ENCODE data around the gene PSD. TPM values are rescaled to one million over a fixed set of nuclear protein-coding genes. Genes with fewer than 3 reads are reported as not detected.

The PSD gene
- total and polyA plus RNA-seq, 3 donors from 2014 or later, result 17.7 to 22.7 (median 22.0) TPM

DNA sequence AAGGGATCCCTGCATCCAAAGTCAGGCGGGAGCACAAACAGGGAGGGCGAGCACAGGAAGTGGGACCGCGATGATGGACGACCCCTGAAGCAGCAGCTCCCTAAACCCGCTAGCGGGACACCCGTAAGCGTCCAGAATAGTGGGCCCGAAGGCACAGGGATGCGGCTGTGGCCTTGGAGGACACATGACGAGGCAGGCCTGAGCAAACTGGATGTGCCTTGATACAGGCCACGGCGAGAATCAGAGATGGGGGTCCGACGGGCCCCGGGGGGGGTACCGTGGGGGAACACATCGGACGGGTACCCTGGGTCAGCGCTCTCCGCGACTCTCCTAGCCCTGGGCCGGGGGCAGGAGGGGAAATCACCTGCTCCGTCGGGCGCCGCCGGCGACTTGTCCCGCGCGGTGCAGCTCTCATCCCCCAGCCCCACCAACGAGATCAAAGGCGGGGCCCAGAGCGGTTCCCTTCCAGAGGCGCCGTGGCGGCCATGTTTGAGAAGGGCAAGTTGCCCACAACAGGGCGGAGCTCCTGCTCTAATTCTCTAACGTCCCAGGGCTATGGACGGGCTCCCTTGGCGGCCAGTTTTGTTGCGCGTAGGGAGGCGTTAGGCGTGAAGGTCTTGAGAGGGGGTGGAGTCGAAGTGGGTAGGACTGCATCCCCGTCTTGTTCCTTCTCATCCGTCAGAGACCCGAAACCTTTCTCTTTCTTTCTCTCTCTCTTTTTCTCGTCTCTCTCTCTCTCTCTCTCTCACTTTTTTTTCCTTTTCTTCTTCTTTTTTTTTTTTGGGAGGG, 13.8 kb upstream of the PSD start, which contains the start of gene CUEDC2:
TSS of gene CUEDC2 (minus strand) at position 413 of the 789 bp plus-strand sequence. CDS start 7,386 bp downstream, outside the sequence.
- intact Hi-C loops (cut with DNase I; ENCODE audit: low total_unique reads), result no loop called here
- no peak for TF ChIP-seq POLR2A (IDR thresholded peaks at IDR 0.05)
- TF ChIP-seq, protein P1, sequence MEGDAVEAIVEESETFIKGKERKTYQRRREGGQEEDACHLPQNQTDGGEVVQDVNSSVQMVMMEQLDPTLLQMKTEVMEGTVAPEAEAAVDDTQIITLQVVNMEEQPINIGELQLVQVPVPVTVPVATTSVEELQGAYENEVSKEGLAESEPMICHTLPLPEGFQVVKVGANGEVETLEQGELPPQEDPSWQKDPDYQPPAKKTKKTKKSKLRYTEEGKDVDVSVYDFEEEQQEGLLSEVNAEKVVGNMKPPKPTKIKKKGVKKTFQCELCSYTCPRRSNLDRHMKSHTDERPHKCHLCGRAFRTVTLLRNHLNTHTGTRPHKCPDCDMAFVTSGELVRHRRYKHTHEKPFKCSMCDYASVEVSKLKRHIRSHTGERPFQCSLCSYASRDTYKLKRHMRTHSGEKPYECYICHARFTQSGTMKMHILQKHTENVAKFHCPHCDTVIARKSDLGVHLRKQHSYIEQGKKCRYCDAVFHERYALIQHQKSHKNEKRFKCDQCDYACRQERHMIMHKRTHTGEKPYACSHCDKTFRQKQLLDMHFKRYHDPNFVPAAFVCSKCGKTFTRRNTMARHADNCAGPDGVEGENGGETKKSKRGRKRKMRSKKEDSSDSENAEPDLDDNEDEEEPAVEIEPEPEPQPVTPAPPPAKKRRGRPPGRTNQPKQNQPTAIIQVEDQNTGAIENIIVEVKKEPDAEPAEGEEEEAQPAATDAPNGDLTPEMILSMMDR (IDR thresholded peaks at IDR 0.05), result peak in 2 of 3 experiments; percentile 2 to 18
- DNase-seq, result peak; percentile 98

DNA sequence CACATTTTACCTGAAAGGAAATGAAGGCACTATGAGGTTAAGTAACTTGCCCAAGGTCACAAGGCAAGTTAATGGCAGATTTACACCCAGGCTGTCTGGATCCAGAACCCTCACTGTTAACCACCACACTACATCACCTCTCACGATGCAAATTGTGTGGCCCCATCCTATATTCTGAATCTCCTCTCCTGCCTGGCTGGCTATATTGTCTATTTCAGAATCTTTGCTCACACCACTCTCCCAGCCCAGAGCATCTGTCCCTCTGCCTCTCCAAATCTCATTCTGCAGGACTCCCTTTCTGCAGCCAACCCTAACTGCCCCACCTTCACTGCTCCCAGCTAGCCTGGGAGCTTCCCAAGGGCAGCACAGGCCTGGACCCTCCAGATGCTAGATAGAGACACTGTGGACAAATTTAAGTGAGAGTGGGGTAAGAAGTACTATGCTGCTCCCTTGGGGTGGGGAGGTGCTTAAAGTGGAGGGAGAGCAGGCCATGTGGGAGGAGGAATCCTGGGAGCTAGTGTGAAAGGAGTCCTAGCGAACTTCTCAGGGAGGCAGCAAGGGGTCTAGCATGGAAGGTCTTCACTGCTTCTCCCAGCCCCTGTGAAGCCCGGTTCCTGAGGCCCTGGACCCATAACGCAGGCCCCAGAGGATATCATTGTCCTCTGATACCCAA, 13.0 kb upstream of the PSD start:
- Histone ChIP-seq H3K36me3 (ENCODE audit: low read depth, missing control alignments) (no peaks in the 10 kb centered on the region), H3K9me3 (no peaks in the 10 kb centered on the region), H3K27me3 (no peaks in the 10 kb centered on the region), H3K4me3 (peak overlapping the region; percentile 84 to 96), H3K27ac (peak overlapping the region; percentile 73 to 87), H3K4me1 (peaks cover 21% of the 10 kb centered on the region)
- WGBS, 2 donors, result 12 to 27% methylated on average over 2 to 4 of the region's 4 CpGs
- no peak for DNase-seq
- intact Hi-C loops (cut with DNase I; ENCODE audit: low total_unique reads), result no loop called here
- TF ChIP-seq, protein P1 (IDR thresholded peaks at IDR 0.05), result no peak
- TF ChIP-seq POLR2A (IDR thresholded peaks at IDR 0.05), result no peak

More for the DNA sequence above, 13.8 kb upstream of the PSD start, which contains the start of gene CUEDC2:
- Histone ChIP-seq H3K4me1 (peaks cover 21% of the 10 kb centered on the region), H3K27me3 (no peaks in the 10 kb centered on the region), H3K4me3 (peak within 1 kb of the TSS; percentile 84 to 96), H3K27ac (peak within 1 kb of the TSS; percentile 73 to 87), H3K9me3 (no peaks in the 10 kb centered on the region), H3K36me3 (ENCODE audit: low read depth, missing control alignments) (no peaks in the 10 kb centered on the region)
- WGBS, 2 donors, result 0 to 1% methylated on average over 27 to 50 of the region's 52 CpGs

DNA sequence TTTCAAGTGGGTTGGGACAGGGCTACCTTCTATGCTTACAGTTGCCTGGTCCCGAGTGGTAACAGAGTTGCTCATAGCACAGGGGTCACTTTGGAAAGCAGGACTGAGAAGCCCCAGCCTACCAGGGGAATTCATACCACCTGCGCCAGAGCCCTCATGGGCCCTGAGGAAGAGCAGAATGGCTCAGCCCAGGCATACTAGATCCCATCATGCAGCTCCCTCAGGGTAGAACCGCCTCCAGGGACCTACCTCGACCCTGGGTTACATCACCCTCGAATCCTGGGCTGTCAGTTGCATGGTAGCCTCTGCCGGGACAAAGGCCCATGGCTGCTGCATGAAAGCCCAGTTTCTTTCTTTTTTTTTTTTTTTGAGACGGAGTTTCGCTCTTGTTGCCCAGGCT, 10.9 kb upstream of the PSD start:
- Histone ChIP-seq H3K4me3 (no peak overlapping the region), H3K36me3 (ENCODE audit: low read depth, missing control alignments) (no peaks in the 10 kb centered on the region), H3K4me1 (peaks cover 8% of the 10 kb centered on the region), H3K9me3 (no peaks in the 10 kb centered on the region), H3K27me3 (no peaks in the 10 kb centered on the region), H3K27ac (no peak overlapping the region)
- DNase-seq, result no peak
- TF ChIP-seq, protein P1 (IDR thresholded peaks at IDR 0.05), result no peak
- TF ChIP-seq POLR2A (IDR thresholded peaks at IDR 0.05), result no peak
- intact Hi-C loops (cut with DNase I; ENCODE audit: low total_unique reads), result loop anchor here (10.0 kb wide), 2 partner anchors 45 to 155 kb away; no protein-coding TSS in a partner anchor
- 82 to 87% methylated on average over 7 to 8 of the region's 8 CpGs for whole genome bisulfite sequencing, 2 donors

DNA sequence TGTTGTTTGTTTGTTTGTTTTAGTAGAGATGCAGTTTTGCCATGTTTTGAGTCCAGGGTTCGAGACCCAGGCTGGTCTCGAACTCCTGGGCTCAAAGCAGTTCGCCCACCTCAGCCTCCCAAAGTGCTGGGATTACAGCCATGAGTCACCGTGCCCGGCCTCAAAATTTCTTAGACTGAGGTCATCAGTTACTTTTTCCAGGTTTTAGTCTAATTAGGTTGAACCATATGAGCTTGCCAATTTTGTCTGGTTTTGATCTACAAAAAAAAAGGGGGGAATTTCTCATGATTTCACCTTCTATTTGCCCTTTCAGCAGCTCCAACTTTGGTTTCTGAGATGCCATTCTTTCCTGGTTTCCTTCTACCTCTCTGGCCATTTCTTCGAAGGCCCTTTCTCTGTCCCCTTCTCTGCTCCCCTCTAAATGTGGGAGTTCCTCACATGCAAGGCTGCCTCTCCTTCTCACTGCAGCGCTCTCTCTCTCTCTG, 8.3 kb upstream of the PSD start:
- H3K4me1 ChIP-seq, result peaks cover 18% of the 10 kb centered on the region
- TF ChIP-seq, protein P1 (IDR thresholded peaks at IDR 0.05), result no peak
- no peak for TF ChIP-seq POLR2A (IDR thresholded peaks at IDR 0.05)

More for the DNA sequence above, 8.3 kb upstream of the PSD start:
- Histone ChIP-seq H3K9me3 (no peaks in the 10 kb centered on the region), H3K36me3 (ENCODE audit: low read depth, missing control alignments) (no peaks in the 10 kb centered on the region), H3K4me3 (no peak overlapping the region), H3K27ac (no peak overlapping the region), H3K27me3 (no peaks in the 10 kb centered on the region)
- no peak for DNase-seq
- WGBS, 2 donors, result 89 to 95% methylated on average over 7 of the region's 7 CpGs
- intact Hi-C loops (cut with DNase I; ENCODE audit: low total_unique reads), result loop anchor here (10.0 kb wide), 2 partner anchors 48 to 158 kb away; no protein-coding TSS in a partner anchor
